HS-27A (cell line): ENCODE results near the gene LDLRAD2.
"Not testable (repeated sequence)": the region's sequence is repeated elsewhere in the genome, so short reads cannot be mapped to it uniquely, and the experiment has no call there.

ENCODE experiments used
- DNase-seq: peaks from one replicate; pipeline ENCODE4 v3.0.0-alpha.2; 2012; ENCODE audit warnings: low read depth, missing footprints

Gene LDLRAD2, protein sequence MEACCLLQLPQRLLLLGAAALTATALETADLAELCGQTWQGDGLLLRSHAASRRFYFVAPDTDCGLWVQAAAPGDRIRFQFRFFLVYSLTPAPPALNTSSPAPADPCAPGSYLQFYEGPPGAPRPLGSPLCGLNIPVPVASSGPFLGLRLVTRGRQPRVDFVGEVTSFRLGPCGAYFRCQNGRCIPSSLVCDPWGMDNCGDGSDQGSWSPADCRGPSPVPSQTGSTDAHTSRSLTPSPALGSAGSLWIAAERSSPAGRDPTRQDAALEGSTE

DNA sequence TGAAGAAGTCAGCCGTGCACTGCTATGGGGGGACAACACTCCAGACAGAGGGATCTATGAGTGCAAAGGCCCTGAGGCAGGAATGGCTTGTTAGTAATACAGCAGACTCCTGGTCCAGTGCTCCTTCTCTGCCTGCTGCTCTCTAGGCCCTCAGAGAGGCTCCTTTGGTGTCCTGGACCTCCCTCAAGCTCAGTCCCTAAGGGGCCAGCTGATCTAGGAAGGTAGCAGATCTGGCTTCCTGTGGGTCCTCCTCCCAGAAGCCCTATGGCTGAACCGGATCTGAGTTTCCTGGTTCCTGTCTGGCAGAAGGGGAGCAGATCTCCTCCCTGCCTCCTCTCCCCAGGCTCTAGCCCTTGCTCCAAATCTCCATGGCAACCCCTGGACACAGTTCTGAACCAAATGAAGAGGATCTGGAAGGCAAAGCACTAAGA, at the start of gene LDLRAD2:
LDLRAD2 (plus strand) TSS at position 391 of the 431 bp plus-strand sequence. CDS start 187 bp downstream, outside the sequence.
- DNase-seq: no peak

DNA sequence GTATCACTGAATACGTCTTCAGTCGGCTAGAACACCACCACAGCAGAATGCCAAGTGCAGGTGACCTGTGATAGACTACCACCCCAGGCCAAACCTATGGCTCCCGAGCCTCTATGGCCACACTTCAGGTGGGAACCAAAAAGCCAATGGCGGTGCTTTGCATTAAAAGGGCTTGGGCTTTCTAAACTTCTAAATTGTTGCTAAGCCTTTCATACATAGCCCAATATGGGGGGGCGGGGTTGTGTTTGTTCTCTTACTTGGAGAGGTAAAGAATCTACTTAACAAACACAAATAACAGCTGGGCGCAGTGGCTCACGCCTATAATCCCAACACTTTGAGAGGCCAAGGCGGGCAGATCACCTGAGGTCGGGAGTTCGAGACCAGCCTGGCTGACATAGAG, 48.8 kb upstream of the LDLRAD2 start:
- DNase-seq: no peak

DNA sequence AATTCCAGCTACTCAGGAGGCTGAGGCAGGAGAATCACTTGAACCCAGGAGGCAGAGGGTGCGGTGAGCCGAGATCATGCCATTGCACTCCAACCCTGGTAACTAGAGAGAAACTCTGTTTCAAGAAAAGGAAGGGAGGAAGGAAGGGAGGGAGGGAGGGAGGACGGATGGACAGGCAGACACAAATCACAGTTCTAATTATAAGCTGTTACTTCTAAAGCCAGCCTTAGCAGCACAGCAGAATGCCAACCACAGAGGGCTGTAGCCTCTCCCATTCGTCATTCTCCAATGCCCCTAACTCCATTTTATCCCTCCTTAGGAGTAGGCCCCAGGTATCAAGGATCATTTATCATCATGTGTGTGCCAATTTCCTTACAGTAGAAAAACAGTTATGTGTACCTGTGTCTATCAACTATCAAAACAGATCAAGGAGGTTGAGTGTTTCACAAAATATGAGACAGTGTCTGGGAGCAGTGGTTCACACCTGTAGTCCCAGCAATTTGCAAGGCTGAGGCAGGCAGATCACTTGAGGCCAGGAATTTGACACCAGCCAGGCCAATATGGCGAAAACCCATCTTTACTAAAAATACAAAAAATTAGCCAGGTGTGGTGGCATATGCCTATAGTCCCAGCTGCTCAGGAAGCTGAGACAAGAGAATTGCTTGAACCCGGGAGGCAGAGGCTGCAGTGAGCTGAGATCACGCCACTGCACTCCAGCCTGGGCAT, 48.2 kb upstream of the LDLRAD2 start:
- DNase-seq: no peak

DNA sequence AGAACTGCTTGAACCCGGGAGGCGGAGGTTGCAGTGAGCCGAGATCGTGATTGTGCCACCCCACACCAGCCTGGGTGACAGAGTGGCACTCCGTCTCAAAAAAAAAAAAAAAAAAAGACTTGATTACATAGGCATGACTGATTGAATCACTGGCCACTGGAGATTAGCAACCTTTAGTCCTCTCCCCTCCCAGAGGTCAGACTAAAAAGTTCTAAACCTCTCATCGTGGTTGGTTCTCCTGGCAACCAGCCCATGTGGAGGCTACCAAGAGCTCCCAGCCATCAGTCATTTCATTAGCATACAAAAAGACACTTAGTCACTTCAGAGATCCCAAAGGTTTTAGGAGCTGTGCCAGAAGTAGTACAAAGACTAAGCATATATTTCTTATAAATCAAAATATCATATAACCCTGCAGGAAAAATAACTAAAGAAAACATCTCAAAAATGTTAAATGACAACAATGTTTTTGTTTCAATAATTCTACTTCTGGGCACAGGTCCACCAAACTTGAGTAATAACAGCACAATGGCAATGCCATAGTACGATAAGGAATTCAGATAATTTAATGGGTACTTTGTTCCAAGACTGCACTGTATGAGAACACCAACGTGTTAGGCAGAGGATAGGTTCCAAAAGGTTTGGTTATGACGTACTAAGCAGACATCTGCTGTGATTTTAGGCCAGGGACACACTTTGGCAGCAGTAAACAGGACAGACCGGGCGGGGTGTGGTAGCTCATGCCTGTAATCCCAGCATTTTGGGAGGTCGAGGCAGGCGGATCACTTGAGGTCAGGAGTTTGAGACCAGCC, 47.2 kb upstream of the LDLRAD2 start:
- DNase-seq: peak; percentile 98

DNA sequence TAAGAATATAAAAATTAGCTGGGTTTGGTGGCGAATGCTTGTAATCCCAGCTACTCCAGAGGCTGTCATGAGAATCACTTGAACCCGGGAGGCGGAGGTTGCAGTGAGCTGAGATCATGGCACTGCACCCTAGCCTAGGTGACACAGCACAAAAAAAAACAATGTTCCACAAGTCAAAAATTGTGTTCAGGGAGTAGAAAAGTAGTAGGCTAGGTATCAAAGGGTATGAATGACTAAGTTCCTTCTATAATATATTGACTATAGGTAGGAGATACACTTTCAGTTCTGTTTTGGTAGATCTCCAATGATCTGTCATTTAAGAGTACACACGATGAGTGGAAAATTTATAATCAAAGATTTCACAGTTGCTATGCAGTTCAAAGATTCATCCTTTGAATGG, 45.9 kb upstream of the LDLRAD2 start:
- DNase-seq: no peak

DNA sequence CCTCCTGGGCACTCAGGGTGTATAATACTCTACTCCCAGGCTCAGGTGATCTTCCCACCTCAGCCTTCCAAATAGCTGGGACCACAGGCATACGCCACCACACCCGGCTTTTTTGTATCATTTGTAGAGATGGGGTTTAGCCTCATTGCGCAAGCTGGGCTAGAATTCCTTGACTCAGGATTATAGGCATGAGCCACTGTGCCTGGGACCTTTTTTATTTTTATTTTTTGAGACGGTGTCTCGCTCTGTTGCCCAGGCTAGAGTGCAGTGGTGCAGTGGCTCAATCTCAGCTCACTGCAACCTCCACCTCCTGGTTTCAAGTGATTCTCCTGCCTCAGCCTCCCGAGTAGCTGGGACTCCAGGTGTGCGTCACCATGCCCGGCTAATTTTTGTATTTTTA, 45.0 kb upstream of the LDLRAD2 start:
- DNase-seq: not testable (repeated sequence)

DNA sequence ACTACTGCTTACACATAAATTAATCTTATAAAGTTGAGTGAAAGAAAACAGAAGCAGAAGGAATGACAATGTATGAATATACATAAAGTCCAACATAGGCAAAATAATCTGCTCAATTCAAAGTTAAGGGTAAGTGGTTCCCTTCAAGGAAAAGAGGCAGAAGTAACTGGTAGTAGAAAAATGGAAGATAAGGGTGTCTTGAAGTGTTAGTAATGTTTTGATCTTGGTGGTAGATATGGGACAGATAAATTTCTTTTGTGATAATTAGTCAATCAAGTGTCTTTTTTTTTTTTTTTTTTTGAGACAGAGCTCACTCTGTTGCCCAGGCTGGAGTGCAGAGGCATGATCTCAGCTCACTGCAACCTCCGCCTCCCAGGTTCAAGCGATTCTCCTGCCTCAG, 41.9 kb upstream of the LDLRAD2 start:
- DNase-seq: no peak

DNA sequence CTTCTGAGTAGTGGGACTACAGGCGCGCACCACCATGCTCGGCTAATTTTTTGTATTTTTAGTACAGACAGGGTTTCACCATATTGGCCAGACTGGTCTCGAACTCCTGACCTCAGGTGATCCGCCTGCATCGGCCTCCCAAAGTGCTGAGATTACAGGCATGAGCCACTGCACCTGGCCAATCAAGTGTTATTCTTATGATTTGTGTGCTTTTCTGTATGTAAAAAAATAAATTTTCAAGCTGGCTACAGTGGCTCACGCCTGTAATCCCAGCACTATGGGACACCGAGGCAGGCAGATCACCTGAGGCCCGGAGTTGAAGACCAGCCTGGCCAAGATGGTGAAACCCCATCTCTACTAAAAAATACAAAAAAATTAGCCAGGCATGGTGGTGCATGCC, 41.5 kb upstream of the LDLRAD2 start:
- DNase-seq: not testable (repeated sequence)

DNA sequence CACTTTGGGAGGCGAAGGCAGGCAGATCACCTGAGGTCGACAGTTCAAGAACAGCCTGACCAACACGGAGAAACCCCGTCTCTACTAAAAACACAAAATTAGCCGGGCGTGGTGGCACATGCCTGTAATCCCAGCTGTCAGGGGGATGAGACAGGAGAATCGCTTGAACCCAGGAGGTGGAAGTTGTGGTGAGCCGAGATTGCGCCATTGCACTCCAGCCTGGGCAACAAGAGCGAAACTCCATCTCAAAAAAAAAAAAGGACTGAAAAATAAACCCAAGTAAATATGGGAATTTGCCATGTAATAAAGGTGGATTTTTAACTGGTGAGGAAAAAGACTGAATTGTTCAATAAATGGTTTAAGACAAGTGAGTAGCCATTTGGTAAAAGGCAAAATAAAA, 40.4 kb upstream of the LDLRAD2 start:
- not testable (repeated sequence) for DNase-seq

DNA sequence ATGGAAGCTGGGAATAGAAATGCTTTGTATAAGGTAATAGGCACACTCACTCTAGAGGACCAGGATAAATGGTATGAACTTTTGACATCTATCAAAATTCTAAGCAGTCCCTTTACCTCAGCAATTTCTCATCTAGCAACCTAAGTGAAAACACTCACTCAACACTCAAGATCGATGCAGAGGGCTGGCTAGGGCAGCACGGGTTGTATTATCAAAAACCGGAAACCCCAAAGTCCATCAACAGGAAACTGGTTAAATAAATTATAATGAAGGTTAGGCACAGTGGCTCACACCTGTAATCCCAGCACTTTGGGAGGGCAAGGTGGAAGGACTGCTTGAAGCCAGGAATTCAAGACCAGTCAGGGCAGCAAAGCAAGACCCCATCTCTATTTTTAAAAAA, 38.5 kb upstream of the LDLRAD2 start:
- DNase-seq: no peak

DNA sequence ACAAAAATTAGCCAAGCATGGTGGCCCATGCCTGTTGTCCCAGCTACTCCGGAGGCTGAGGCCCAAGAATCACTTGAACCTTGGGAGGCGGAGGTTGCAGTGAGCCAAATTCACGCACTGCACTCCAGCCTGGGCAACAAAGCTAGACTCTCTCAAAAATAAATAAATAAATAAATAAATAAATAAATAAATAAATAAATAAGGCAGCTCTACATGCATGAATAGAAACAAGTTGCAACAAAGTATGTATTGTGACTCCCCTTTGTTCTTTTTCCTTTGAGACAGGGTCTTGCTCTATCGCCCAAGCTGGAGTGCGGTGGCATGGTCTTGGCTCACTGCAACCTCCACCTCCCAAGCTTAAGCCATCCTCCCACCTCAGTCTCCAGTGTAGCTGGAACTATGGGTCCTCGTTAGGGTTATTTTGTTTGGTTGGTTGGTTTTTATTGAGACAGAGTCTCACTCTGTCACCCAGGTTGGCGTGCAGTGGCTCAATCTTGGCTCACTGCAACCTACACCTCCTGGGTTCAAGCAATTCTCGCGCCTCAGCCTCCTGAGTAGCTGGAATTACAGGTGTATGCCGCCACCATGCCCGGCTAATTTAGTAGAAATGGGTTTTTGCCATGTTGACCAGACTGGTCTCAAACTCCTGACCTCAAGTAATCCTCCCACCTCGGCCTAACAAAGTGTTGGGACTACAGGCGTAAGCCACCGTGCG, 37.1 kb upstream of the LDLRAD2 start:
- DNase-seq: no peak

DNA sequence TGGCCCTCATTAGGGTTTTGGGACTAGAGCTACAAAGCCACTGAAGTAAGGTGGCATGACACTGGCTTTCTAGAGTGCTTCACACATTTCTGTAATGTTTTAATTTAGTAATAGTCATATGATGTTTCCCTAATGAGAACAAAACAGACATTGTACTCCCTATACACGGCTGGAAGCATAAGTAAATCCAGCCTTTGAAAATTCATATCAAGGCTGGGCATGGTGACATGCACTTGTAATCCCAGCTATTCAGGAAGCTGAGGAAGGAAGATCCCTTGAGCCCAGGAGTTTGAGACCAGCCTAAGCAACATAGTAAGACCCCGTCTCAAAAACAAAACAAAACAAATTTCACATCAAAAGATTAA, 36.5 kb upstream of the LDLRAD2 start:
- DNase-seq: no peak

DNA sequence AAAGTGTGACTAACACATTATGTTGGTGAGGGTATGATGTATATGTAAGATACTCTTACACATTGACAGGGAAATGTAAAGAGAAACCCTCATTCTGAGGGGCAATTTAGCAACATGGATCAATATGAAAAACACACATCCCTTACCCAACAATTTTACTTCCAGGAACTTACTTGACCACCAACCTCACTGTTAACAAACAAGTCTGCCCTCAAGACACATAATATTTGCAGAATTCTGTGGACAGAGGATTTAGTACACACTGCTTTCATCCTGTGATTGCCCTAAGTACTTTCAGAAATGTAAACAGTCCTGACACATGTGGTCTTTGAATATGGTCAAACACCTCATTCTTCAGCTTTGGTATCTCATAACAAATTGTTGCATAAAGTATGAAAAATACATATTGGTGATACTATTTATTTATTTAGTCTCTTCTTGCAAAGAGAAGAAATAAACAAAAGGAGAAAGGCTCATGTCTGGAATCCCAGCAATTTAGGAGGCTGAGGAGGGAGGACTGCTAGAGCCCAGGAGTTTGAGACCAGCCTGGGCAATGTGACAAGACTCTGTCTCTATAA, 36.0 kb upstream of the LDLRAD2 start:
- no peak for DNase-seq

DNA sequence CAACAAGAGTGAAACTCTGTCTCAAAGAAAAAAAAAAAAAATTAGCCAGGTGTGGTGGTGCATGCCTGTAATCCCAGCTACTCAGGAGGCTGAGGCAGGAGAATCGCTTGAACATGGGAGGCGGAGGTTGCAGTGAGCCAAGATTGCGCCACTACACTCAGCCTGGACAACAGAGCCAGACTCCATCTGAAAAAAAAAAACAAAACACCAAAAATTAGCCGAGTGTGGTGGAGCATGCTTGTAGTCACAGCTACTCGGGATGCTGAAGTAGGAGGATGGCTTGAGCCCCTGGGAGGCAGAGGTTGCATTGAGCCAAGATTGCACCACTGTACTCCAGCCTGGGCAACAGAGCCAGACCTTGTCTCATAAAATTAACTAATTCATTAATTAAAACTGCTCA, 35.1 kb upstream of the LDLRAD2 start:
- DNase-seq: not testable (repeated sequence)

DNA sequence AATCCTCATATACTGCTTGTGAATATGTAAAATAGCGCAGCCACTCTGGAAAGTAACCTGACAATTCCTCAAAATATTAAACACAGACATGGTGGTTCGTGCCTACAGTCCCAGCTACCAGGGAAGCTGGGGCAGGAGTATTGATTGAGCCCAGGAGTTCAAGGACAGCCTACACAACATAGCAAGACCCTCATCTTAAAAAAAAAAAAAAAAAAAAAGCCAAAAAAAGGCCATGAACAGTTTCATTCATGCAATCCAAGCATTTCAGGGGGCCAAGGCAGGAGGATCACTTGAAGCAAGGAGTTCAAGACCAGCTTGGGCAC, 33.7 kb upstream of the LDLRAD2 start:
- no peak for DNase-seq

DNA sequence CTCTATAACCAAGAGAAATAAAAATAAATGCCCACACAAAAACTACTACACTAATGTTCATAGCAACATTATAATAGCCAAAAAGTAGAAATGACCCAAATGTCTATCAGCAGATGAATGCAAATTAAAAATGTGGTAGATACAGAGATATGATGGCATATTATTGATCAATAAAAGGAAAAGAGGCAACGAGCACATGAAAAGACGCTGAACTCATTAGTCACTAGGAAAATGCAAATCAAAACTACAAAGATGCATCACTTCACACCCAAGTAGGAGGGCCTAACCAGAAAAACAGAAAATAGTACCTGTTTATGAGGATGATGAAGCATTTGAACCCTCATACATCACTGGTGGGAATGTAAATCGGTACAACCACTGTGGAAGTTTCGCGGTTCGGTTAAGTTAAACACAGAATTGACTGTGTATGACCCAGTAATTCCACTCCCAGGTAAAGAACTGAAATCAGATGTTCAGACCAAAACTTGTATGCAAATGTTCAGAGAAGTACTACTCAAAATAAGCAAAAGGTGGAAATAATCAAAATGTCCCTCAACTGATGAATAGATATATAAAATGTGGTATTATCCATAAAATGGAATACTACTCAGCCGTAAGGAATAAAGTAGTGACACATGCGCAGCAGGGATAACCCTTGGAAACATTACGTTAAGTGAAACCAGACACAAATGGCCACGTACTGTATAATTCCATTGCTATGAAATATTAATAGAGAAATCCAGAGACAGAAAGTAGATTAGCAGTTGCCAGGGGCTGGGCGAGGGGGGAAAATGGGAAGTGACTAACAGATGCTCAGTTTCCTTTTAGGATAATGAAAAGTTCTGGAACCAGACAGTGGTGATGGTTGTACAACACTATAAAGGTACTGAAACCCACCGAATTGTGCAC, 32.2 kb upstream of the LDLRAD2 start:
- no peak for DNase-seq

DNA sequence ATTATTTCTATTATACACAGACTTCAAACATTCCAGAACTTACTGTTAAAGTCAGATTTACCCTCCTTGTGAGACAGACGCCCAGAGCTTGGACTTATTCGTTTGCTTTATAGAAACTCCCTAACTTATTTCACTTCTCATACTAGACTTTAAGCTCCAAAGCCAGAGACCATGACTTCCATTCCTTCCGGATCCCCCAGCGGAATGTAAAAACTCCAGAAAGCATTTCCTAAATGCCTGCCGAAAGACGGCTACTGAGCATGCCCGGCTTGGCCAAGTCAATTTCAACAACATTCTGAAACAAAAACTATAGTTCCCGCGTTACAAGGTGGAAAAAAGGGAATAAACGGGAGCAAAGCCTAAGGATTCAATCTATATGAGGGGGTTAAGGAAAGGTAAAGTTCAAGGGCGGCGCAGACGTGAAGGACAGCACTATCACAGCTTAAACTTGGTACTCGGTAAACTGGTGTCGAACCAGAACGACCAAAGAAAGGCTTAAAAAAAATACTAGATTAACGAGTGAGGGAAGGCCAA, 30.2 kb upstream of the LDLRAD2 start:
- DNase-seq: peak; percentile 35

DNA sequence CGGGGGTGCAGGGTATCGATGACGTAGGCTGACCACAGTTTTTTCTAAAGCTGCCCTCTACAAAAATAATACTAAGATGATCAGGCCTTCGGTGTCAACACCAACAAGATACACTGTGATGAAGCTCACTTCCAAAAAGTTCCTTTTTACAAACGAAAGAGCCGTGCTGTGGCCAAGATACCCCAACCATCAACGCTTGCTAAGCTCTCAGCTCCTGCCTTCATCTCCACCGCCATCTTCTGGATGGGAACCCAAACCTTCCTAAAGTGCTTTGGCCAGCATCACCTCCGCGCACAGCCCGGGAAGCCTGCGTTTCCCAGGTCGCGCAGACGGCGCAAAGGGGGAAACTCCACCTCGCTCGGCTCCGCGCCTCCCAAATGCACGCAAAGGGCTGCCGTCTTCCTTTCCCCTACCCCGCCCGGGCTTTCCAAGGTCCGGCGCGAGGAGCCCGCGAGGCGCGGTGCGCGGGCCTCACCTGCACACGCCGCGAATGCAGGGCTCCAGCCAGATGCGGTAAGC, 29.7 kb upstream of the LDLRAD2 start:
- DNase-seq: peak; percentile 53

DNA sequence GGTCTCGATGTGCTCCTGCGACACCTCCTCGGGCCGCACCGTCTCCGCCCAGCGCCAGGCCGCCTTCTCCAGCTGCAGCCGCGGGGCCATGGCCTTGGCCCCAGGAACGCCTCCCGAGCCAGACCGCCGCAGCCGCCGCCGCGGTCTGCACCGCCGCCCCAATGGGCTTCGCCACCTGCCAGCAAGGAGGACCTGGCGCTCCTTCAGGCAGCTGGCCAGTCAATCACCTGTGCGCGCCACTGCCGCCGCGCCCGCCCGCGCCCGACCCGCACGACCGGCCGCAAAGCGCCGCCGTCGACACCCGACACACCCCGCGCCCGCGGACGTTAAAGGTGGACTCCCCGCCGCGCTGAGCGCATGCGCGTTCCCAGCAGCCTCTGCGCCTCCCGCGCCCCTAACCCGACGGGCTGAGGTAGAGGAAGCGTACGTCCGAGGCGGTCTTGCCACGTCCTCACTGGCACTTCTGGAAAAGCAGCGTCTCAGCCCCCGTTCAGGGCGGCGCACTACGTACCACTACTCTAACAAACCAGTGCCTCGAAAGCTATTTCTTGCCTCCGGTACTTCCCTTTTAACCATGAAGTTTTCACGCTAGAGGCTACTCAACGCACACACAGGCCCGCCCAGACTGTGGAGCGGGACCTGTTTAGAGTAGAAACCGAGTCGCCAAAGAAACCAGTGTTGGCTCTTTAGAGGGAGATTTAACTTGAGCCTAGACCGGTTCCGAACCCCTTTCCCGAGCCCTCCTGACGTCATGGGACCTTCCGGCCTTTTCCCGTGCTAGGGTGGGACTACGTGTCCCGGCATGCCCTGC, 29.0 kb upstream of the LDLRAD2 start, which contains the start of gene USP48:
USP48 (minus strand) TSS at position 282 of the 811 bp plus-strand sequence; CDS start at position 90, 192 bp downstream.
- DNase-seq: peak; percentile 91
